HG03108 (cell line): ENCODE results near the gene CPNE5.

Experiments used
- ATAC-seq: cut with Tn5 transposase; IDR thresholded peaks from one replicate; pipeline ENCODE4 v1.9.1; 2021; ENCODE audit warnings: moderate library complexity; ENCODE audit not compliant: unreplicated experiment

CPNE5 gene

DNA sequence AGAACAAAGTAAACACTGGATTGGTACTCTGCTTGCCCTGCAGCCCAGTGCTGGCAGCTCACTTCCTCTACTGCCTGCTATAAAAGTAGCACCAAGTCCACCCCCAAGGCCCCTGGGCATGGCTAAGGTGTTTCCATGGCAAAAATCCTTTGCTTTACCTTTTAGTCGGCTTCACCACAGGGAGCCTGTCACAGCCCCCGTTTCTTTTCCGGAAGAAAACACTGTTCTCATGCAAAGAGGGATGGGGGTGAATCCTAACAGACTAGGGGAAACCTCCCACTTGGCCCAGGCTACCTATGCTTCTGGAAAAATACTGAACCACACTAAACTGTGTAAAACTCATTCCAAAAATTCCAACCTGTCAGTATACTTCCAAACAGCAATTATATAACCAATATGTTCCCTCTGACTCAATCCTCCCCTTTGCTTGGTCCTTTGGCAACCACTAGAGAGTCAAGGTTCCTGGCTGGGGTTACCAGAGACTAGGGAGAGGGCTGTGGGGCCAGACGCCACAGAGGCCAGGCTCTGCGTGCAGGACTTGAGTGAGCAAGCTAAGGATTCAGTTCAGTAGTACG, 19.2 kb upstream of the CPNE5 start:
- ATAC-seq, result no peak

DNA sequence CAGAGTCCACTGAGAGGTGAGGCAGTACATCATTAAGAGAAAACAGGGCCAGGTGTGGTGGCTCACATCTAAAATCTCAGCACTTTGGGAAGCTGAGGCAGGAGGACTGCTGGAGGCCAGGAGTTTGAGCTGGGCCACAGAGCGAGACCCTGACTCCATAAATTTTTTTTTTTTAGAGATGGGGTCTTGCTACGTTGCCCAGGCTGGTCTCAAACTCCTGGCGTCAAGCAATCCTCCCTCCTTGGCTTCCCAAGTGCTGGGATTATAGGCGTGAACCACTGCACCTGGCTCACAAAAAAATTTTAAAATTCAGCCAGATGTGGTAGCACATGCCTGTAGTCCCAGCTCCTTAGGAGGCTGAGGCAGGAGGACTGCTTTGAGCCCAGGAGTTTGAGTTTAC, 18.1 kb upstream of the CPNE5 start:
- no peak for ATAC-seq

DNA sequence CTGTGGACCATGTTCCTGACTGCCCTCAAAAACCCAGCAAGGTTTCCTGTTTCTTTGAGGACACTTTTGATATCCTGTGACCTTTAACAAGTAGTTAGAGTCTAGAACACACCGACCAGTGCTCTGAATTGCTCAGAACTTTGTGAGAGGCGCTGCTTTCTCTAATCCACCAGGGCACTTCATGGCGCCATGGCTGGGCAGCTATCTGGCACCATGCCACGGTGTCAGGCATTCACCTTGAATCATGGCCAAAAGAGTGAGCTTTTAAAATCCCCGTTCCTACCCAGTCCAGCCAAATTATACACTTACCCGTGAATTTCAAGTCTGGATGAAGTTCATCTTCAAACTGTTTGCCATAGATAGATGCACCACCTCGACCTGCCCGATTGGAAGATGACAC, 17.0 kb upstream of the CPNE5 start:
- no peak for ATAC-seq

DNA sequence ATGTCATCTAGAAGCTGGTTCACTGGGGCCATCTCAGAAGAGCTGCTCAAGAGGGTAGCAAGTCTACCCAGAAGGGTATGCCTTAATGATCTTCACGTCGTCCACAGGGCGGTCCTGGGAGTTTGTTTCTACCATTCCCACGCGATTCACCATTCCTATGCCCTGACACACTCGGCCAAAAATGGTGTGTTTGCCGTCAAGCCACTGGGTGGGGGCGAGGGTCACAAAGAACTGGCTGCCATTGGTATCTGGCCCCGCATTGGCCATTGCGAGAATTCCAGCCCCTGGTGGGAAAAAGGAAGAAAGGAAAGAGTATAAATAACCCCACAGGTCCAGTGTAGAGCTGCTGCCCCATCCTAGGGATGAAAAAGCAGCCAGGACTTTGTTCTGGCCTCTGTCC, 16.5 kb upstream of the CPNE5 start:
- ATAC-seq, result no peak

DNA sequence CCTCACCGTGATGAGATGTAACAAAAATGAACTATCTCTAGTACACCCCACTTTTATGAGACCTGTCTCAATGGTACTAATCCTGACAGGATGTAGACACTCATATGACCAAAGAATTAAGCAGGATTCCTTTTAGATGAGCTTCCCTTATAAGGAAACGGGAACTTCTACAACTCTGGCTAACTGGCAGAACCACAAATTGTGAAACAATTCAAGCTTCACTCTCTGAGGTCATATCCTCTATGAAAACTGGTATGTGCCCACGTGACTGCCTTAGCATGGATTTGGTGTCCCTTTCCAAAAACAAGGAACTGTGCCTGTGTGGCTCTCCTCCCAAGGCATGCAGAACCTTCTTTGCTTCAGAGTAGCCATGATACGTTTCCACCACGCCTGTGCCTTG, 14.1 kb upstream of the CPNE5 start:
- no peak for ATAC-seq

DNA sequence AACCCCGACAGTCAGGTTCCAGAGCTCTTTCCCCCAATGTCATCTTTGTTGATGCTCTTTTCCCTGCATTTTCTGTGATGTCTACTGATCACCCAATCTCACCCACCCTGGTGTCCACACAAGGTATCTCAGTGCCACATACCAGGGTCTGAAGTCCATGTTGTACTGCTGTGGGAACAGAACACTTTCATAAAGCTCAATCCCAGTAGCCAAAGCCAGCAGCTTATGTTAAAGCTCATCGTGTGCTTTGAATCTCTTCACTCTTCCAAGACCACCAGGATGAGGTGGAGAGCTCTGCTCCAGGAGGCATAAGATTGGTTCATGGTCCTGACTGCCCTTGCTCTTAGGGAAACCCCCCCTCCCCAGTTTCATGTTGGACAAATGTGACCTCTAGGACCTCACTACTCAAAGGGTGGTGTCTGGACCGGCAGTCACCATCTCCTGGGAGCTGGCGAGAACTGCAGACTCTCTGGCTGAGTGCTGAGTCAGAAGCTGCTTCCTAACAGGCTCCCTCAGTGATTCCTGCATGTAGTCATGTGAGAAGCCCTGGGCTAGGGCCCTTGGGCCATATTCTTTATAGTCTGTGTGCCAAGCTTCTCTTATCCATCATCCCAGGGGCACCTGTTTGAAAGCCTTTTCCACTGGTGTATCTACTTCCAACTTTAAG, 13.4 kb upstream of the CPNE5 start:
- ATAC-seq, result no peak

DNA sequence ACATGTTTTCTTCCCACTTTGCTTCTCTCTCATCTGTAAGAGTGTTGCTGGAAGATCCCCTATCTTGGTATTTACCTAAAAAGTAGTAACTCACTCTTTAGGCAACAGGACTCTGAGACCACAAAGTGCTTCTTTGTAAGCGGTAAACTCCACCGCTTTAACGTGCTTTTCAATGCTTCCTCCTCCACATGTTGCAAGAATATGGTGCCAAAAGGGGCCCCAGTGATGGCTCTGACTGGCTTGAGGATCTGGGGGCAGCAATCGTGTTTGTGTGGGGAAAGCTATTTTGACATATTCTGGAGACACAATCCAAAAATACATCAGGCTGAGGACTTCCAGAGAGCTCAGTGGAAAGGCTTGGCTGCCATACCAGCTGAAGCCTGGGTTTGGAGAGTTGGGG, 12.4 kb upstream of the CPNE5 start:
- ATAC-seq, result no peak

DNA sequence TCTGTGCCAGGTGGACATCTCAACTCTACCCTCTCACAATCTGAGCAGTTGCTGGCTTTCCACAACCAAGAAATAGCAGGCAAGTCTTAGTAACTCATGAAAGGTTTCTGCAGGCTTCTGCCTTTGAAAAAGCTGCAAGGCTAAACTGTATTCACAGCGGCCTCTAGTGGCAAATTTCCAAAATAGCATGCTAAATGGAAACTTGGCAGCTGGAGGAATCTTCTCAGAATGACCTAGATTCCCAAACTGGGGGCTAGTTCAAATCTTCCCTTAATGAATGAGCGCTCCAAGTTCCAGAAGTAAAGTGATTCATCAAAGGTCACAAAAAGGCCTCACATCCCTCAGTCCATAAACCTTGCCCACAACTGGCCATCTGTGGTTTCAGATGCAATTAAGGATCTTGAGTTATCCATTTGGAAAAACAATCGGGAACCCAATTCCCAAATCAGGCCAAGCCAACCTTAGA, 11.9 kb upstream of the CPNE5 start:
- no peak for ATAC-seq

DNA sequence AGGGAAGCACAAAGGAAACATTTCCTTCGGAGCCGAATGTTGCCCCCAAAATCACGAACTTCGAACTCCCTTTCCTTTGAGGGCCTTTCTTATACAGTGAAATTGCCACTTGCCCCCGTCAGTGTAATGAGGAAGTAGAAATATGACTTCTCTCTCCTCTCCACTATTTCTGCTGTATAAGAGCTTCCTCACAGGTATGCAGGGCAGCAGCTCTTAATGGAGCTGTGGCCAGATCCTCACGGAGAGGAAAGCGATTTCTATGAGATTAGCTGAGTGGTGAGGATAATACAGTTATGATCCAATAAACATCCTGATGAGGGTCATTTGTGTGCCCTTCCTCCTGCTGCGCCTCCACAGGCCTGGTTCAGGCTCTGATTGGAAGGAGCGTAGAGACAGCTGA, 10.8 kb upstream of the CPNE5 start:
- no peak for ATAC-seq

DNA sequence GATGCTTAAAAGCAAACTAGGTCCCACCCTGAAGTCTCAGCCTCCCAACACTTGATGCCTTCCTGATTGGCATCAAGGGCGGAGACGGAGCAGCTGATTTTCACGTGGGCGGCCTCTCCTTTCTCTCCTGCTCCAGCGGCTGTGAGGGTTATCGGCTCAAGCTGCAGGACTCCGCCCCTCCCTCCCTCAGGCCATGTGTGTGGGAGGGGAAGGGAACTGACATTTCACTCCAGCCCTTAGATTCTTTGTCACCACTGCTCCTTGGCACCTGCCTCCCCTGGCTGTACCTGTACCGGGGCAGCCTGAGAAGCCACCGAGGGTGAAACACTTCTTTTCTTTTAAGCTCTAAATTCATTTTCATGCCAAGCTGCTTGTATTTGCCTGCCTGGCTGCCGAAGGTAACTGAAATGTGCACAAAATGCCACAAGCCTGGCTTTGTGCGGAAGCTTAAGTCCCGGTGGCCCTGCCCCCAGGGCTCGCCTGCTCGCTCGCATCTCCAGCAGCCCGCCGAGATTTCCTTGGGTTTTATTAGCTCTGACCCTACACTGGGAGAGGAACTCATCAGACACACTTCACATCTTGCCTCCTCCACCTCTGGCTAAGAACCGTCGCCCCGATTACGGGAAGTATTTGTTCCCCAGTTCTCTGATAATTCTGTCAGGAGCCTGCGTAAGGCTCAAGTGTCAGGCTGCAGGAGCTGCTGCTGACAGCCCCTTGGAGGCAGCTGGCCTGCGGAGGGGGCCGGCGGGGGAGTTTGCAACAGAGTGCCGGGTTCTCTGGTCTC, 9.6 kb upstream of the CPNE5 start:
- no peak for ATAC-seq

DNA sequence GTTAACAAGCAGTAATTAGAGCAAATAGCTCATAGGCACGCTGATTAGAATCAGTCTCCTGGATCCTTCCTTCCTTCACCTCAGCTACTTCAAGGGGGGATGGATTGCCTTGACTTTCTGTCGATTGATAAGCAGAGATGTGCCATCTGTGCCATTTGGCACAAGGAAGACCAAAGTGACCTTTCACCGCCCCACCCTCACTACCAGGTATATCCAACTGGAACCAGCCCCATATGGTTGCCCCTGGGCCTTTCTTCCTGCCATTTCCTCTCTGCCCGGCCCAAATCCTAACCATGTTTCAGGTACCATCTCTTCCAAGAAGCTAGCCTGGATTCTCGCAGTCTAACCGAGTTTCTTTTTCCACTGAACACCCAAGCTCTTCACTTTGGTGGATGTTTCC, 8.7 kb upstream of the CPNE5 start:
- no peak for ATAC-seq

DNA sequence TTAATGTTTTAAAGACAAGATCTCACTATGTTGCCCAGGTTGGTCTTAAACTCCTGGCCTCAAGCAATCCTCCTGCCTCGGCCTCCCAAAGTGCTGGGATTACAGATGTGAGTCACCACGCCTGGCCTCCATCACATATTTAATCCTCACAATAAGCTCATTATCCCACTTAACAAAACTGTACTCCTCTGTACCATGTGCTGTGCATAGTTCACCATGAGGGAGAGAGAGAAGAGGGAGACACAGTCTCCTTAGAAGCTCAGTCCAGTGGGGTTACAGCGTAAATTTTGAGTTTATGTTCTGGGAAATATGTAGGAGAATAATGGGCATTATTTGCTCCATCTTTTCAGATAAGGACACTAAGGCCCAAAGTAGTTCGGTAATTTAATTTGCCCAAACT, 7.9 kb upstream of the CPNE5 start:
- ATAC-seq, result no peak

DNA sequence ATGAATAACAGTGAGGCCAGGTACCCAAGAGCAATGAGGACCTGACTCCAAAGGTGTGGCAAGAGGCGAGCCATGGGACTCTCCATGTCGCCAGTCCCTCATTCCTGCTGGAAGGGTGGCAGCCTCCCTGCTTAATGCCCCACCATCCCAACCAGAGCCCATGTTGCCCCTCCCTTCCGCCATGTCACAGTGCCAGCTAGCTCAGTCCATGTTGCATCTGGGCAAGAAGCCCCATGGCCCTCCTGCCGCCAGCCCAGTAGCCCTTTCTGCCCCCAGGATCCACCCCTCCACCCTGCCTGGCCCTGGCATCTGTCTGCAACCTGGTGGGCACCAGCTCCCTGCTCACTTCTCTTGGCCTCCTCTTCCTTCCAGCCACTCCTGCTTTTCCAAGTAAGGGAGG, 6.0 kb upstream of the CPNE5 start:
- no peak for ATAC-seq

DNA sequence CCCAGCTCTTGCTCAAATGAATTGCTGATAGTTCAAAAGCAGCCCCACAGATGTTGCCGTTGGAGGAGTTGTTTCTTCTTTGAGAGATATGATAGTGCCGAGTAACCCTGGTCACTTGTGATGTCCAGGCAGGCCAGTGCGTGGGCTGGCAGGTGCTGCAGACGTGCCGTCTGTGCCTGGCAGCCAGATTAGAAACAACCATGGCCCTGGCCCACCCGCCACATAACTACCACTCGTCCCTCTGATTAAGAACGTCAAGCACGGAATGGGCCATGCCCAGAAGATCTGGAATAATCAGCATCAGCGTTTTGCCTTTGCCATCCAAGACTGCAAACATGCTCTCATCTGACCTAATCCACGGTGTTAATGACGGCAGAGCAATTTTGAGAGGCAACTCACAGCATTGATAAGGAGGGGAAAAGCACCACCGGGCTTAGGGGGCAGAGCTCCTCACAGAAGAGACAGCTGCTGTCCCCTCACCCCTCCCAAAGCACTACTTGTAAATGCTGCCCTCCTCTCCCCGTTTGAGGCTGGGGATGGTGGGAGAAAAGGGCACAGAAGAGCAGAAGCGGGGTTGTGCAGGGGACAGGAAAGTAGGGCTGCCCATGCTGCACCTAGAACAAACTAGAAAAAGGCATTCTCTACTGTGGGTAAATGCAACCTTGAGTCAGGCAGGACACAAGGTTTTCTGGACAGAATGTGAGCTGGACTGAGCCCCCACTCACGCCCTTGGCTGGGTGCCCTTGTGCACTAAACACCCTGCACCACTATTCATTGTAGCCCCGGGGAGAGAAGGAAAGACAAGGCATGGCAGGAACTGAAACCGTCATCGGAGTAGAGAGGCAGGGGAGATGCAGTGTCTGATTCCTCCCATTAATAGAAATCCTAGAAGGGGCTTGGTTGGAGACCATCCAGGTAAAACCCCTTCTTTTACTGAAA, 5.3 kb upstream of the CPNE5 start:
- ATAC-seq, result no peak

DNA sequence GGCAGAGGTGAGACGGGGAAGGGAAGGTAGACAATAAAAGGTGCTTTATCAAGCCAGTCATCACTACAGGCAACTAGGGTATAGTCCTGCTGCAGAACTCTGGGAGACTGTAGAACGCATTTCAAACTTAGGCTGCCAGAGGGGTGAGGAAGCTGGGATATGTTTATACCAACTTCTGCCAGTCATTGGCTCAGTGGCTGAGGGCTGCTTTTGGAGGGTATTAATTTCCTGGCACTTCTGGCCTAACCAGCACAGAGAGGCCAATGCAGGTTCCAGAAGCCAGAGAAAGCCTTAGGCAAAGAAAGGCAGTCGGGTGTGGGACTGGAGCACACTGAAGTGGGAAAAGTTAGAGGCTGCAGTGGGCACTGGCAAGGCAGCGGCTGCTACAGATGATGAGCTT, 3.9 kb upstream of the CPNE5 start:
- ATAC-seq, result no peak

DNA sequence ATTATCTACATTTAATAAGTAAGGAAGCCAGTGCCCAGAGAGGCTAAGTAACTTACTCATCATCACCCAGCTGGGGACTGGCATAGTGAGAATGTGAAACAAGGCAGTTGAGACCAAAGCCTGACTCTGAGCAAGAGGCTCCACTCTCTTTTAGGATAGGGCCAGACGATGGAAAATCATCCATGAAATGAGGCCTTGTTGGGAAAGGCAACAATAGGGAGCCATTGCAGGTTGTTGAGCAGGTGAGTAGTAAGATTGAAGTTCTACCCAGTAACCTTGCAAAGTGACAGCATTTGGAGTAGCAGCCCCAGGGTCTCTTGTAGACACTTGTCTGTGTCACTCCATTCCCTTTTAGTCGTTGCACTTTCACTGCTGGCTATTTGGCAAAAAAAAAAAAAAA, 2.5 kb upstream of the CPNE5 start:
- ATAC-seq, result no peak

DNA sequence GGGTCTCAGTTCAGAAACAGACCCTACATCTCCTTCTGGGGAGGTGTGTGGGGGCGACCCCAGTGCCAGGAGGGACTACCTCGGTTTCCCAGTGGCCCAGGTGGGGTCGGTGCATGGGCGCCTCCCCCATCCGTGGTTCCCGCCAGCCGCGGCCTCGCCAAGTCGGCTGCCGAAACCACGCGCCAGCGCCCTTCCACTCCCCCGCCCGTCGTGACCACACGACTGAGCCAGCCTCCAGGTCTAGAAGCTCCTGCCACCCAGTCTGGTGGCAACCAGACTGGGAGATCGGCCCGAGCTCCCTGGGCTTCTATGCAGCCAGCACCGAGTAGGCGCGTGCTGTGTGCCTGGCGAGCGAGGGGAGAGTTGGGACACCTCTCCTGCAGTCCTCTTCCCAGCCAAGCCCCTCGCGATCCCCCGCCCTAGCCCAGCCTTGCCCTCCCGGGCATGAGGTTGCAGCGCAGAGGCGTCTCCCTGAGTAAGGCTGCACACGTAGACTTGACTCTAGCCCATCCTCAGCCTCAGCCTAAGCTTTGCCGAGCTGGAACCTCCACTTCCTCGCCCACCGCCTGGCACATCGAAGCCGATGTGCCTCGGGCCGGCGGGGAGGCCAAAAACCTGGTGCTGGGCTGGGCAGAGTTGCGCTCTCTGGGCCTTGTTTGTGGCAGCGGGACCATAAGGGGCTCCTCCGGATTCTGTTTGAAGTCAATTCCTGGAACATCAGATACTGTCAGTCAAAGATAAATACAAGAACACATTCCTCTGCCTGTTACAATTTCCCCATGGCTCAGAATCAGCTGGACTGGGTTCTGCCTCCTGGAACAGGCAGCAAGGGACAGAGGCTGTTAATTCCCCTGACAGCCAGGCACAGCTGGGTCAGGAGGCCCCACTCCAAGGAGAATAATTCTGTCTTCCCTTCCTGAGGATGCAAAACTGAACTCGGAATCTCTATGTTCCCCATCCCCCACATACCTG, 1.5 kb upstream of the CPNE5 start:
- no peak for ATAC-seq

DNA sequence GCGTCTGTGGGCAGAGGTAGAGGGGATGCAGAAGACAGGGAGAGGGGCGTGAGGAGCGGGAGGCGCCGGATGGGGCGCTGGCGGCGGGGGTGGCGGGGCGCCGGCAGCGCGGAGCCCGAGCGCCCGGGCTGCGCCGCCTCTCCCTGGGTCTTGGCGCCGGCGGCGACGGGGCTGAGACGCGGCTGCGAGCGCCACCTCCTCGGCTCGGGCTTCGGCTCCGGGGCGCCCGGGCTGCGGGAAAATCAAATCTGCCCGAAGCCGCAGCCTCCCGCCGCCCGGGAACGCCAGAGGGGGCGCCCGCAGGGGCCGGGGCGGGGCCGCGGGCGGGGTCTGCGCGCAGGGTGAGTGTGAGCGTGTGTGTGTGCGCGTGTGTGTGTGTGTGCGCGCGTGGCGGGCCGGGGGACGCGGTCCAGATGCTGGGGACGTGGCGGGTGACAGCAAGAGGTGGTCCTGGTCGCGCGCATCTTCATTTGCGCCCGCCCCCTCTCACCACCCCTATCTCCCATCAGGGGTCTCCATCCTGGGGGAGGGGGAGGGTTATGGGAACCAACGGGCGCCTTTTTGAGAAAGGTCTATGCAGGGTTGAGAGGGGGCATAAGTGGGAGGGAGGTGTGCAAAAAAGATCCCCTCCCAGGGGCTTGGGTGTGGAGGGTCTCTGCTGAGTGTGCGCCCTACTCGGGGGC, 646 bp upstream of the CPNE5 start:
- ATAC-seq, result no peak

DNA sequence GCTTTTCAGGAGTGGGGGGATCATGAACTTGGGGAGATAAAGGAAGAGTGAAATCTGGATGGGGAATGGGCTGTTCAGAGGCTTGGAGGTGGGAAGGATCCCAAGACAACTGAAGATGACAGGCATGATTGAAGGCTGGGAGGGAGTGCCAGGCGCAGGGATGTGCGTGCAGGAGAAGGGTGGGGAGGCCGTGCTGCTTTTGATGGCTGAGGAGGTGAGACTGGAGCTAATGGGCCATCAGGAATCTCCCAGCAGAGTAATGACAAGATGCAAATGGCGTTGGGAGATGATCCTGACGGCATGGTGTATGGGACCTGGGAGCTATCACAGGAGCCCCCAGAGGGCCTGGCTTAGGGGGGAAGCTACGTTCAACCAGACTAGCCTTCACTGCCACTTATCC, 1.6 kb downstream of the CPNE5 start:
- ATAC-seq, result no peak

DNA sequence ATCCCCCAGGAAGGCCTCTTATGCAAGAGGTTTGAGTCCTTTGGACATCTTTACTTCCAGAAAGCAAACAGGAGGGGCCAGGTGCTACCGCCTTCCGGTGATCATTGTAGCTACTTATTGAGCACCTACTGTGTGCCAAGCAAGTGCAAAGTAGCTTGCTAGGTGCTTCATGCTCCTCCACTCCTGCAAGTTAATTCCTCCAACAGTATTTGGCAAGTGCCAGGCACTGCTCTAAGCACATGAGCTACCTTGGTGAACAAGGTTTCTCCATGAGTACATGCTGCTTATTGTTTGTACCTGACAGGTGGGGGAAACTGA, 2.3 kb downstream of the CPNE5 start:
- ATAC-seq, result no peak
